ENCODE measurements around the gene HAO2.

HAO2 gene

DNA sequence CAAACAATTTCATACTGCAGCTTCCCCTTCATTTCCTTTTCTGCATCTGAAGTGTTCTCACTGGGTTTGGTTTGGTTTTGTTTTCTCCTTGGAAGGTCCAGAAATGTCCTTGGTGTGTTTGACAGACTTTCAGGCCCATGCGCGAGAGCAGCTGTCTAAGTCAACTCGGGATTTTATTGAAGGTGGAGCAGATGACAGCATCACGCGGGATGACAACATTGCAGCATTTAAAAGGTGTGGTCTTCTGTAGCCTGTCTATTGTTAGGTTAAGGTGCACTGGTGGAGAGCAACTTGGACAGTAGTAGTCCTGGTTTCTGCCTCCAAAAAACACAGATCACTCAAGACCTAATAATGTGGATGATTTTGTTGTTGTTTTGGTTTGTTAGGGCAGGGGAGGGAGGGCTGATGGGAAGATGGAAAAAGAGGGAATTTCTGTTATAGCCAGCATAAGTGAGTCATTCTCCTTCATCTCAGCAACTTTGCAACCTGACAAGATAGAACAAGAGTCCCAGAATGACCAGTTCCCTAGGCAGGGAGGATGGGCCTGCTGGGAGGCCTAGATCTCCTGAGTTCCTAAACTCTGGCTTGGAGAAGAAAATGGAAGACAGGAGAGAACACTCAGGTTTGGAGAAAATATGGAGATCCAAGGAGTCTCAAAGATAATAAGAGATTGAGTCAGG is 12.5 kb downstream of the HAO2 start:
- DNase-seq: no peak

DNA sequence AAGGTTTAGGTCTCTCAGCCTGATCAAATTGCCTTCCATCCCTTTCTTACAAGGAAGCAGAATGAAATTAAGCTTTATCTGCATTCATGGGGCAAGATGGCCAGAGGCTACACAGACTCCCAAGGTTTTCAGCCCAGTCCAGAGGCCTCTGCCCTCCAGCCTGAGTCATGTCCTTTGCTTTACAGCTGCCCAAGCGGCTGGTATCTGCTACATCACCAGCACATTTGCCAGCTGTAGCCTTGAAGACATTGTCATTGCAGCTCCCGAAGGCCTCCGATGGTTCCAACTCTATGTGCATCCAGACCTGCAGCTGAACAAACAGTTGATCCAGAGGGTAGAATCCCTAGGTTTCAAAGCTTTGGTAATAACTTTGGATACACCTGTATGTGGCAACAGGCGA is 16.0 kb downstream of the HAO2 start:
- no peak for DNase-seq

DNA sequence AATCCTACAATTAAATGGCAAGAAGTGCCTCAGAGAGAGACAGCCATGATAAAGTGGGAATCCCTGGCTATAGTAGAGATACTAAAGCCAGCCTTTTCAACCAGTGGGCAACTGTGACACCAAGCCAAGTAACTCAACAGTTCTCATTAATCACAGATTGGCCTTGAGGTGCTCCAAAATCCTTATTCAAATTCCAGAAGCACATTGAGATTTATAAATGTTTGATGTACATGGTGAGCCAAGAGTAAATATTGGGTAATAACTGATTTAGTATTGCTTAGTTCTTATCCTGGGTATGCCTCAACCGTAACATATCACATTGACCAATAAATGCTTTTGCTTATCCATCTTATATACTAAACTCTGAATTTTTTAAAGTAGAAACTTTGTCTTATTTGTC is 17.1 kb downstream of the HAO2 start:
- DNase-seq: no peak

DNA sequence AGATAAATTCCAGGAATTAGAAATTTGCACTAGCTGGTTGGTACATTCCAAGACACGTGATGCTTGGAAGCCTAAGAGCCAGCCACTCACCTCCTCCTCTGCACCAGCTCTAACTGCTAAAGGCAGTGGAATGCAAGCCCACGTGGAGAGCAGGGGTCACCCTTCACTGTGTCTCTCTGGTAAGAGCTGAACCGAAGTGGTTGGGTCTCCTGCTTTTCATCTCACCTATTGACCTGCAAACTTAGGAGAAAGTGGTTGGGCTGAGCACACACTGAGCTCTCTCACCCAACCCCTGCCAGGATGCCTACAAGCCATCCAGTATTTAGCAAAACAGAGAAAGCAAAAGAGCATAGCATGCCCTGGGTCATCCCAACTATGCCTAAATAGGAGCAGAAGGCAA is 19.3 kb downstream of the HAO2 start:
- DNase-seq: no peak

DNA sequence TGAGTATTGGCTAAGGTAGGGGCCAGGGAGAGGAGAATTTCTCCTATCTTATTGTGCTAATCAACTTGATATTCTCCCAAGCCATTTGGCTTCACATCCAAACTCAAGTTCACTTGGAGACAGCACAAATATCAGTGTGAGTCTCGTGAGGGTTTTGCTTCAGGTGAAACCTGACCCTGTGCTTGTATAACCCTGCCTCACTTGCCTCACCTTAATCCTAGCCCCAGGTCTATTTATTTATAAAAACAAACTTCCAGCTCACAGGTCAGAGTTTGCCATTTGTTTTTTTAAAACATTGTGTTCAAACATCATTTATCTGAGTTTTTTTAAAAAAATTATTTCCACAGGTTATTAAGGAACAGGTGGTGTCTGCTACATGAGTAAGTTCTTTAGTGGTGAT is 19.9 kb downstream of the HAO2 start:
- DNase-seq: no peak

DNA sequence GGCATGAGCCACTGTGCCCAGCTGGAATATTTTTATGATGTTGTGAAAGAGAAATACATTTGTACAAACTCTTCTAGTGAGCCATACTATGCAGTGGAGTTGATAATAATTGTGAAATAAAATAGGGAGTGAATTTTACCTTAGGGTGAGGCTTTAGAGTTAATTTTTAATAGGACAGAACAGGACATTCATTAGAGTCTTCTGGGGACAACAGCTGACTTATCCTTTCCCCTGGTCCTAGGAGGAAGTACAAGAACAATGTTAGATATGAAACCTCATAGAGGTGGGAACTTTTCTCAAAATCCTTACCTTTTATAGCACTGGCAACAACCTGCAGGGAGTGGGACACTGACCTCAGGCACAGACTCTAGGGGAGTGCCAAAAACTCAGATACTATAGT is 21.9 kb downstream of the HAO2 start:
- no peak for DNase-seq

DNA sequence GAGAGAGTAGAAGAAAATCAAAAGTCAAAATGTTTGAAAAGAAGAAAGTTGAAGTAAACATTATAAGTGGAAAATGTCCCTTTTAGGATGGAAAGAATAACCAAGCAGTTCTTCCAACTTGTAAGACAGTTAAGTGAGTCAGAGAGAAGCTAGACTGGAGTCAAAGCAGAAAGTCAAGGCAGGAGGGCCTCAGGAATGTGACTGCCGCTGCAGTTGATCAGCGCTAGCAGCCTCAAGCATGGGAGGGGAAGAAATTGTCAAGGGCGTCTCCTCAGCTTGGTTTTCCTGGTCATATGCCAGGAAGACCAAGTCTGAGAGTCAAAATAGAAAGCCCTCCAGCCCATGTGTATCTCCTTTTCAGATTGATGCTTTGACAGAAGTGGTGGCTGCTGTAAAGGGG is 23.2 kb downstream of the HAO2 start:
- DNase-seq: no peak

DNA sequence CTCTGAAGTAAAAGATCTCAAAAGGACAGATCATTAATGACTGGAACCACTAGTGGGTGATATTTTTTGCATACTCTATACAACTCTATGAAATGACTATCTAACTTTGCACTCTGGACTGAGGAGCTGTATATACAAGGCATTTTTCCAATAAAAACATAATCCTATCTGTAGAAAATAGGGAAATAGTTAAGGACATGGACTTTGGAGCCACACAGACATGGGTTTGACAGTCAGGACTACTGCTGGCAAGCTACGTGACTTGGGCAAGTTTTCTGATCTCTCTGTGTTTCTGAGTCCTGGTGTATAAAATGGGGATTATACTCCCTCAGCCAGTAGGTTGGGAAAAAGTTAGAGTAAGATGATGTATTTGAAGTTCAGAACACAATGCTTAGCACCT is 25.5 kb downstream of the HAO2 start:
- no peak for DNase-seq

DNA sequence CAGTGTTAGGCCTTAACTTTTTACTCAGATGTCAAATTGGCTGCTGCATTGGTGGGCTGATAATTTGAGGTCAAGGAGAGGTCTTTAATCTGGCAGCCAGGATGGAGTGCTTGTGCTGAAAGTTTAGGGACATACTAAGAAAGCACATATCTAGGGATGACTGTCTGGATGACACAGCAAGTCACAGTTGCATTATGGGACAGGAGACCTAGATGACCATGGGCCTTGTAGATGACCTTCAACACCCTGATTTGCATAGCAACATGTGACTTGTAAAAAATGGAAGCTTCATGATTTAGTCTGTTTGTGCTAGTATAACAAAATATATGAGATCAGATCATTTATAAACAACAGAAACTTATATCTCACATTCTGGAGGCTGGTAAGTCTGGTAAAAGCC is 28.4 kb downstream of the HAO2 start:
- DNase-seq: no peak

DNA sequence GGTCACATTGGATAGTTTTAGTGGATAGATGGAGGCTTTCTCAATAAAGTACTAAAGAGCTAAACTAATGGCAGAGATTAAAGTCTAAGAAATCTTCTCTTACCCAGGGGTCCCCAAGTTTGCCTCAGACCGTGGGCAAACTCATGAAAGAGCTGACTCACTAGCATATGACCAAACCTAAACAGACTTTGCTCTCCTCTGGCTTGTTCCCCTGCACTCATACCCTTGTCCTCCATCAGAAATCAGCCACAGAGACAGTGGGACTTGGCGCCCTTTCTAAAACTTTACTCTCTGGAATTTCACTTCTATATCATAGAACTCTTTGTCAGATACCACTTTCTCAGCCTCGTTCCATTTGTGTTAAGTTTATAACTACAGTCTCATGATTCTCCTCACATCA is 29.4 kb downstream of the HAO2 start:
- no peak for DNase-seq

DNA sequence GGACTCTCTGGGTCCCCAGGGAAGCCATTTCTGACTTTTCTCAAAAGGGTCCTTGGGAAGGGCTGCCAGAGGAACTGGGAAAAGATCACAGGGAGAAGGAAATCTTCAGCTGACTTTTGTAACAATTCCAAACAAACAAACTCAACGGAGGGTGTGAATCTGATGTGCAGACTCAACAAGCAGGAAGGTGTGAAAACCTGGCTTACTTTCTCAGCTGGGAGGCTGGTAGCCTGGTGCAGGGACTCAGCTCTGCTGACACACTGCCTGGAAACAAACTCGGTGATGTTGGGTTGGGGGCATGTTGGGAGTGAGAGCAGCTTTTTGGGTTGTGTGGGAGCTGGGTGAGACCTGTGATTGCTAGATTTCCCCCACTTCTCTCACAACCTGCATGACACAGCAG is 36.2 kb downstream of the HAO2 start:
- DNase-seq: no peak

DNA sequence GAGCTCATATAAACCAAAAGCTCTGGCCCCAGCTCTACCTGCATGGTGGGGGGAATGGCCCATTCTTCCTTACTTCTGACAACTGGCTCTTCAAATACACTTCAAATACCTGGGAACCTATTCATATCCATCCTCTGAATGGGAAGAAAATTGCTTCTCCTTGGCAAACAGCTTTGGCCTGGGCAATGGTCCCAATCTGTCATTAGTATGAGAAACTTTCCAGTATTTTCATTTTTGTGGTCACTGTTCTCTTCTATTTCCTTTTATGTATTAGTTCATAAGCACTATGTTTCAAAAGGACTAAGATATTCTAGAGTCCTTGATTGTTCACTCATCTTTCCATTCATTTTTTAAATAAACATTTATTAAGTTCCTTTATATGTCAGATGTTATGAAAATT is 41.1 kb downstream of the HAO2 start:
- no peak for DNase-seq

DNA sequence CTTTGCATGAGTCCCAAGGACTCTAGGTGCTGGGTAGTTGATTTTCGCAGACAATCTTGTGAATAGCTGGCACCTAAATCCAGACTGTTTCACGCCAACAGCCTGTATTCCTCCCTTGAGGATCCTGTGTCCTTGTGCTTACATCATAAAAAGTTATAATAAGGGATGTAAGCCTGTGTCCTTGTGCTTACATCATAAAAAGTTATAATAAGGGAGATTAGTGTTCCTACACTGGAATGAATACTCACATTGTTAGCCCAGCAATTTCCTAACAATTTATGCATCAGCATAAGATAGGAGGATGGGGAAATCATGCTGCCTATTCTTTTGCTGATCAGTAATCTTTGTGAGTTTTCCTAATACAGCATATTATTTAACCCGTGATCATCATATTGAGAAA is 42.4 kb downstream of the HAO2 start:
- DNase-seq: no peak

DNA sequence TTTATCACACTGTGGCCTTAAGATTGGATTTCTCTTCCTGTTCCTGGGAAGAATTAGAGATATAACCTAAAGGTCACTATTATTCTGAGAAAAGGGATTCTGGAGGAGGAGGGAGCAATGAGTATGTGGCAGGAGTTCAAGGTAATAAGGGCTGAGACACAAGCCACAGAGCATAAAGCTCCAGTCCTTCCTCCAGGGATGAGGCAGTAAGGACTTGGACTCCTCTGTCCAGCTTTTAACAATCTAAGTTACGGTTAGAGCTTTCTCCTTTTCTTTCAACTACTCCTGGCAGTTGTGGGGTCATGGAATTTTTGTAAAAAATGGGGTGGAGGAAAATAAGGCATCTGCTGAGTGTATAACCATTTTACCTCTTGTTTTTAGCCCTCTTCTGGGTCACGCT is 46.4 kb downstream of the HAO2 start, which contains the start of gene HSD3B2:
TSS of gene HSD3B2 (plus strand) at position 201 of the 400 bp plus-strand sequence. CDS start 270 bp downstream, outside the sequence.
- no peak for DNase-seq

DNA sequence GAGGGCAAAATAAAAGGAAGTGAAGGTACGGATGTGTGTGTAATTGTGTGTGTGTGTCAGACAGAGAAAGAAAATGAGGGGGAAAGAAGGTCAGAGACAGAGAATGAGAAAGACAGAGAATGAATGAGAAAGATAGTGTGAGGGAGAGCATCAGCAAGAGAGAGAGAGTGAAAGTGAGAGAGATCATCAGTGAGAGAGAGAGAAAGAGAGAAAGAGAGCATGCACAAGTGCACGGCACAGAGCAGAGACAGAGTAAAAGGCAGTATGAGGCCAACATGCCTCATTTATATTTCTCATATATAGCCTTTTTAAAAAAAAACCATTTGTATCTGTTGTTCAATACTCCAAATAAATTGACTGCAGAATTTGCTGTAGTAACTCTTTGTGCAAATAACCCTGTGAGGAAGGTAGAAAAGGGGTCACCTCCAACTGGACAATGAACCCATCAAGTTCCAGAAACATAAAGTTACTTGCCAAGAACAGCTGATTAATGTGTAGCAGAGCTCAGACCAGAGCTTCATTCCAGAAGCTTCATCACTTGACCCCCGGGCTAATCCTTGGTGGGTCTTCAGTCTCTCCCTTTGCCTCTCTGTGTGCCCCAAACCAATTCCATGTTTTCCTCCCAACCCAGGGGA is 47.5 kb downstream of the HAO2 start:
- DNase-seq: no peak

DNA sequence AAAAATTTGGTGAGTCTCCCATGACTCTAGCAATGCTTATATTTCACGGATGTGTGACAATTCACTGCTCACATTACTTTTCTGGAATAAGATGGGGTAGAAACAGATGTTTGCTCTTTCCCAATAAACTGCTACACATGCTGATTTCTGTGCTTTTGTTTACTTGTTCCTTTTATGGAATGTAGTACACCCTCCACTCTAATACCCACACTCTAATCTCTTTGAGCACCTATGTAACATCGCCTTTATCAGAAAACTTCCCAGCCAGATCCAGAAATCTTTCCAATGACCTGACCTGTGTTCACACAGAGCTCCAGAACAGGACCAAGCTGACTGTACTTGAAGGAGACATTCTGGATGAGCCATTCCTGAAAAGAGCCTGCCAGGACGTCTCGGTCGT is 50.5 kb downstream of the HAO2 start:
- no peak for DNase-seq

DNA sequence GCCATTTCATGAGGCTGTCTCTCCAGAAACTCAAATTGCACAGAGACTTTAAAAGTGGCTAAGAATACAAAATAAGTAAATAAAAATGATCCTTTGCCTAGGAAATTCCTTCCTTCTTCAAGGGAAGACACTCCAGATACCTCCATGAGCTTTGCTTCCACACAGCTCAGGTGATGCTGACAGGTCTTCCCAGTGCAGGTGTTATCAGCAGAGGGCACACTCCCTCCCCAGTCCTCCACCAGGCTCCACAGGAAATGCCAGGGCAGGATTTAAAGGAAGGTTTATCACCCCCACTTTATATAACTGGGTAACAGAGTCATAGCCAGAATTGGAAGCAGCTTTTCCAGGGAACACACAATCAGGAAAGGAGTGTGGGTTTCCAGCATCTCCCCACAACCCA is 52.1 kb downstream of the HAO2 start:
- DNase-seq: no peak

DNA sequence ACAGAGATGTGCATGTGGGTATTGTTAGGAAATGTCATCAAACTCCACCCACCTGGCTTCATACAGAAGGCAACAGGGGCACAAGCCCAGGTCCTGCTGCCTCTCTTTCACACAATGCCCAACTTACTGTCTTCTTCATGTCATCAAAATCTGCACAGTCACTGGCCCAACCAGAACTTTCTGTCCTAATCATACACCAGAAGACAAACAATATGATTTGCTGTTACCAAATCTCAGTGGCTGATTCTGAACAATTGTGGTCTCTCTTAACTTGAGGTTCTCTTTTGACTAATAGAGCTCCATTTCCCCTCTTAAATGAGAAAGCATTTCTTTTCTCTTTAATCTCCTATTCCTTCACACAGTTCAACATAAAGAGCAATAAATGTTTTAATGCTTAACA is 54.0 kb downstream of the HAO2 start:
- DNase-seq: no peak

DNA sequence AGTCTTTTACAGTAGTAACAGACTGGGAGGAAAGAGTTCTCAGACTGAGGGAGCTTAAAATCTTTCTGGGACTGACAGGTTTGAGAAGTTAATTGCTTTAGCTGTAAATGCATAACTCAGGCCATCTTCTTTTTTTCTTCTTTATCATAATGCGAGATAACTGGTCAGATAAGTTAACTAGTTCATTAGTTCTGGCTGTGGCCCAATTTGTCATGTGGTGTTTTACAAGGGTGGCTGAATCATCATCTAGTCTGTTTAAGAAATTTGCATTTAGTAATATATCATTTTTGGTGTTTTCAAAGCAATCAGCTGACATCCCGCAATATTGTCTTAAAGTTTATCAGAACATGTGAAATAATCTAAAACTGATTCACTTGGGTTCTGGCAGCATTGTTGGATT is 60.4 kb downstream of the HAO2 start:
- DNase-seq: no peak

DNA sequence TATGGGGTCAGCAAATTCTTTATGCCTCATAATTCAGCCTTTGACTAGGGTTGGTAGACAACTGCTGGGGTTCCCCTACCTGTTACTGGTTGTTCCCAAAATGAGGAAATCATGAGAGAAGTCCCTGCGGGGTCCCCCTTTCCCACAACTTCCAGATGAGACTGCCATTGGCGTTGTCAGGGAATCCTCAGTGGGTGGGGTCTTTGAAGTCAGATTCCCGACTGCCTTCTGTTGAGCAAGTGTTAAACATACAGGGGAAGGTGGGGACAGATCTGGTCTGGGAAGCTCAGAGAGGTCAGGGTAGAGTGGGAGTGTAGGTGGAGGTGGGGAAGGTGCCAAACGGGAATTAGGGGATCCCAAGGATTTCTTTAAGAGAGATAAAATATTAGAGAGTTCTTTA is 61.1 kb downstream of the HAO2 start:
- no peak for DNase-seq

DNA sequence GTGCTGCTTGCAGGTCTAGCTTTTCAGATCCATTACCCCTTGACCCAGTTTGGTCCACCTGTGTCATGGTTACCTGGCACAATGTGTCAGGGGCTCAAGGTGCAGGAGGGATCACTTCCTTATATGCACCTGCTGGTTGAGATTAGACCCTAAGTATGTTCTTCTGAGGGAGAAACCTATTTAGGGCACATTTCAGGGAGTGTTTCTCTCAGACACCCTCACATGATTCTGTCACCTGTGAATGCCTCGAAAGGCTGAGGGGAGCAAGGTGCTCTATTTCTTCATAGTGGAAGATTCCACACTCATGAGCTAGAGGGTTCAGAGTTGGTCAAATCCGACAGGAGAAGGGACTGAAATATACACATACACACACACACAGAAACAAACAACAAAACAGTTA is 61.9 kb downstream of the HAO2 start:
- no peak for DNase-seq

DNA sequence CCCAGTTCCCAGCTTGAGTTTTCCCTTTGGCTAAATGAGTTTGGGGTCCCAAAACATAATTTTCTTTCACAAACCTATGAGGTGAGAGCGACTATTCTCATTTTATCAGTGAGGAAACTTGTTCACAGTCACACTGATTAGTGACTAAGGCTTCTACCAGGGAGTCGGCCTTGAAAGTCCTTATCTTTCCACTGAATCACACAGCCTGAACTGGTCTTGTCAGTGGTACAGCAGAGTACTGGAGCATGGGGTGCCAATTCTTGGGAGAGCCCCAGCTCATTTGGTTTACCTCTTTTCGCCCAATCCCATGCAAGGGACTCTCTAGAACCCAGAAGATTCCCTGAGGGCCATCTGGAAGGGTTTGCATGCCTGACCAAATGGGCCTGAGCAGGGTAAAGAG is 63.3 kb downstream of the HAO2 start:
- DNase-seq: no peak

DNA sequence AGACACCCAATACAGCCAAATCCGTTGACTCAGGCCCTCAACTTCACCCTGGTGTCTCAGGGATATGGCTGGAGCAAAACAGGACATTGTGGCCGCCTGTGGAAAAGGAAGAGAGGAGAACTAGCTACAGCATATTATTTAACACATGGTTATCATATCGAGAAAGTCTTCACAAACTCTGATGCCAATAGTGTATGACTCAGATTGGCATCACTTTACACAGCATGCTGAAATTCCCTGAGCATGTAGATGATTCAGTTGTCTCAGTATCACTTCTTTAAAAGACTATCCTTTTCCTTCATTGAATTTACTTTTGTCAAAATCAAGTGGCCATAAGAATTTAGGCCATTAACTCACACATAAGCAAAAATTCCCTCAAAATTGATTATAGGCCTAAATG is 66.5 kb downstream of the HAO2 start:
- DNase-seq: no peak

DNA sequence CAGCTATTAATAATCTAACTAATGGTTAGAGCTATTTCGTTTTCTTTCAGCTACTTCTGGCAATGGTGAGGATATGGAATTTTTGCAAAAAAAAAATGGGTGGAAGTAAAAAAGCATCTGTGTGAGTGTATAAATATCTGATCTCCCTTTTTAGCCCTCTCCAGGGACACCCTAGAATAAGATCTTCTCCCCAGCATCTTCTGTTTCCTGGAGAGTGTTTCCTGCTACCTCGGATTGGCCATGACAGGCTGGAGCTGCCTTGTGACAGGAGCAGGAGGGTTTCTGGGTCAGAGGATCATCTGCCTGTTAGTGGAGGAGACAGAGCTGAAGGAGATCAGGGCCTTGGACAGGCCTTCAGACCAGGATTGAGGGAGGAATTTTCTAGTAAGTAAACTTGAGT is 70.2 kb downstream of the HAO2 start:
- DNase-seq: no peak

DNA sequence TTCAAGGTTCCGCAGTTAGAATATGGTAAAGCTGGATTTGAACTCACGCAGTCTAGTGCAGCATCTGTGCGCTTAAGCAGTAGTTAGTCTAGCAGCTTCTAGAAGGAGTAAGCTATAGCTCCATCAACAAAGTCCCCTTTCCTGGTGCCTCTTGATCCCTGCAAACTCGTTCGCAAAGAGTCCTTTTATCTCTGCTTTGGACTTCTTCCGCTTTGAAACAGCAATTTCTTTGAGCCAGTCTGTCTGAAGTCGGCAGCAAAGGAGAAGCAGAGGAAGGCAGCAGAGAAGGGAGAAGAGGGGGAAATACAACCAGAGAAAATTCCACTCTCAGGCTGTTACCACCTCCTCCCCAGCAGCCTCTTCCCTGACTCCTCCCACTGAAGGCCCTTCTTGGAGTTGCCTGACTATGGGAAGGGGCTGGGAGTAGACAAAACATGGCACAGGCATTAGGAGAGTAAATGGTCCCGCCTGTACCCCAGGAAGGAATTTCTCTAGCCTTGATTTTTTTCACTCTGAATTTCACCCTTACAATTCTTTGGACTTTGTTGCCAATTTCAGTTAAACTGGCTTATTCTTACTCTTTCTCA is 72.2 kb downstream of the HAO2 start:
- DNase-seq: no peak

All from stimulated activated CD4-positive, alpha-beta T cell treated with anti-CD3 and anti-CD28 coated beads, Interleukin-12 subunit alpha, Interleukin-12 subunit beta, amount 100 ng/mL, for 4 hours (primary cell).